WI38 (cell line): ENCODE measurements around the gene PCDHB6.
"Not testable (repeated sequence)": the region's sequence is repeated elsewhere in the genome, so short reads cannot be mapped to it uniquely, and the experiment has no call there.

Experiments used
- H3K4me3 ChIP-seq: 2 replicates; pipeline ENCODE4 v1.5.1; 2011; ENCODE audit warnings: low read depth, mild to moderate bottlenecking, control low read depth, low read length
- TF ChIP-seq, protein P1 (sequence below): IDR thresholded peaks from 2 replicates; pipeline ENCODE4 v1.5.1; 2012; ENCODE audit warnings: low read depth, mild to moderate bottlenecking, control low read depth, low read length

Gene PCDHB6

DNA sequence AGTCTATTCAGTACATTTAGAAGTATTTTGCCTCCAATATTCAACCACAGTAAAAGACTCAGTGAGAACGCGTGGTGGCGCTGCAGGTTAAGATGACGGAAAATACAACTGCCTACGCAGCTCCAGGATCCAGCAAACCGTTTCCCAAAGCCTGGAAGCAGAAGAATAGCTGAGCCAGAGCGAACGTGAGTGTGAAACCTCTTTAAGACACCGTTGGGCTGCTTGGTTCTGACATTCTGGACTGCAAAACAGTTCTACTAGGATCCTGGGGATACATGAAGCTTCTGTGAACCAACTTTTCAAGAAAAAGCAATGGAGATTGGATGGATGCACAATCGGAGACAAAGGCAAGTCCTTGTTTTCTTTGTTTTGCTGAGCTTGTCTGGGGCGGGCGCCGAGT is 32.4 kb downstream of the PCDHB6 start, which contains the start of gene PCDHB16:
Gene PCDHB16, plus strand, starts transcription at position 140 of the 400 bp plus-strand sequence. Its CDS starts 173 bp downstream, at position 313.
- H3K4me3 ChIP-seq, result peak within 1 kb of the TSS; percentile 52
- TF ChIP-seq, protein P1, sequence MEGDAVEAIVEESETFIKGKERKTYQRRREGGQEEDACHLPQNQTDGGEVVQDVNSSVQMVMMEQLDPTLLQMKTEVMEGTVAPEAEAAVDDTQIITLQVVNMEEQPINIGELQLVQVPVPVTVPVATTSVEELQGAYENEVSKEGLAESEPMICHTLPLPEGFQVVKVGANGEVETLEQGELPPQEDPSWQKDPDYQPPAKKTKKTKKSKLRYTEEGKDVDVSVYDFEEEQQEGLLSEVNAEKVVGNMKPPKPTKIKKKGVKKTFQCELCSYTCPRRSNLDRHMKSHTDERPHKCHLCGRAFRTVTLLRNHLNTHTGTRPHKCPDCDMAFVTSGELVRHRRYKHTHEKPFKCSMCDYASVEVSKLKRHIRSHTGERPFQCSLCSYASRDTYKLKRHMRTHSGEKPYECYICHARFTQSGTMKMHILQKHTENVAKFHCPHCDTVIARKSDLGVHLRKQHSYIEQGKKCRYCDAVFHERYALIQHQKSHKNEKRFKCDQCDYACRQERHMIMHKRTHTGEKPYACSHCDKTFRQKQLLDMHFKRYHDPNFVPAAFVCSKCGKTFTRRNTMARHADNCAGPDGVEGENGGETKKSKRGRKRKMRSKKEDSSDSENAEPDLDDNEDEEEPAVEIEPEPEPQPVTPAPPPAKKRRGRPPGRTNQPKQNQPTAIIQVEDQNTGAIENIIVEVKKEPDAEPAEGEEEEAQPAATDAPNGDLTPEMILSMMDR, result peak; percentile 31

DNA sequence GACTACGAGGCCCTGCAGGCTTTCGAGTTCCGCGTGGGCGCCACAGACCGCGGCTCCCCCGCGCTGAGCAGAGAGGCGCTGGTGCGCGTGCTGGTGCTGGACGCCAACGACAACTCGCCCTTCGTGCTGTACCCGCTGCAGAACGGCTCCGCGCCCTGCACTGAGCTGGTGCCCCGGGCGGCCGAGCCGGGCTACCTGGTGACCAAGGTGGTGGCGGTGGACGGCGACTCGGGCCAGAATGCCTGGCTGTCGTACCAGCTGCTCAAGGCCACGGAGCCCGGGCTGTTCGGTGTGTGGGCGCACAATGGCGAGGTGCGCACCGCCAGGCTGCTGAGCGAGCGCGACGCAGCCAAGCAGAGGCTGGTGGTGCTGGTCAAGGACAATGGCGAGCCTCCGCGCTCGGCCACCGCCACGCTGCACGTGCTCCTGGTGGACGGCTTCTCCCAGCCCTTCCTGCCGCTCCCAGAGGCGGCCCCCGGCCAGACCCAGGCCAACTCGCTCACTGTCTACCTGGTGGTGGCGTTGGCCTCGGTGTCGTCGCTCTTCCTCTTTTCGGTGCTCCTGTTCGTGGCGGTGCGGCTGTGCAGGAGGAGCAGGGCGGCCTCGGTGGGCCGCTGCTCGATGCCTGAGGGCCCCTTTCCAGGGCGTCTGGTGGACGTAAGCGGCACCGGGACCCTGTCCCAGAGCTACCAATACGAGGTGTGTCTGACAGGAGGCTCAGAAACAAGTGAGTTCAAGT is 34.4 kb downstream of the PCDHB6 start:
- H3K4me3 ChIP-seq, result not testable (repeated sequence)

DNA sequence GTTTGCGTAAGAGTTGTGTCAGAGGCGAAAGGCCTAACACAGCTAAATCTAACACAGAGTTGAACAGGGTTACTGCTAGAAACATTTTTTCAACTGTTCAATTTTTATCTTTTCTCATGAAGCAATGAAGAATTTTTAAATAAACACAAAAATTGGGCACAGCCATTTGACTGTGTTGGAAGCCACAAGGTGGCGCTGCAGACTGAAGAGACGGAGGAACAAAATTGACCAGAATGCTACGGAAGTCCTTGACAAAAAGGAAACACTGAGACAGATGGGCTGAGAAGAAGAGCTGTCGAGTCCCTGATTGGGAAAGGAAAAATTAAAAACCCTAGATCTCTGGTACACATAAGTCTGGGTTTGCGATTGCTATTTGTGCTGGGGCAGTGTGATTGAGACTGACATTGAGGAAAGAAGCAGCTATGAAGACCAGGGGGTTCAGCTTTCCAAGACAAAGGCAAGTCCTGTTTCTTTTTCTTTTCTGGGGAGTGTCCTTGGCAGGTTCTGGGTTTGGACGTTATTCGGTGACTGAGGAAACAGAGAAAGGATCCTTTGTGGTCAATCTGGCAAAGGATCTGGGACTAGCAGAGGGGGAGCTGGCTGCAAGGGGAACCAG is 37.1 kb downstream of the PCDHB6 start, which contains the start of gene PCDHB9:
Gene PCDHB9, plus strand, starts transcription at position 265 of the 616 bp plus-strand sequence. Its CDS starts 158 bp downstream, at position 423.
- peak within 1 kb of the TSS; percentile 51 for H3K4me3 ChIP-seq
- TF ChIP-seq, protein P1, result peak; percentile 58

DNA sequence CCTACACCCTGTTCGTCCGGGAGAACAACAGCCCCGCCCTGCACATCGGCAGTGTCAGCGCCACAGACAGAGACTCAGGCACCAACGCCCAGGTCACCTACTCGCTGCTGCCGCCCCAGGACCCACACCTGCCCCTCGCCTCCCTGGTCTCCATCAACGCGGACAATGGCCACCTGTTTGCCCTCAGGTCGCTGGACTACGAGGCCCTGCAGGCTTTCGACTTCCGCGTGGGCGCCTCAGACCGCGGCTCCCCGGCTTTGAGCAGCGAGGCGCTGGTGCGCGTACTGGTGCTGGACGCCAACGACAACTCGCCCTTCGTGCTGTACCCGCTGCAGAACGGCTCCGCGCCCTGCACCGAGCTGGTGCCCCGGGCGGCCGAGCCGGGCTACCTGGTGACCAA is 38.8 kb downstream of the PCDHB6 start:
- not testable (repeated sequence) for H3K4me3 ChIP-seq

DNA sequence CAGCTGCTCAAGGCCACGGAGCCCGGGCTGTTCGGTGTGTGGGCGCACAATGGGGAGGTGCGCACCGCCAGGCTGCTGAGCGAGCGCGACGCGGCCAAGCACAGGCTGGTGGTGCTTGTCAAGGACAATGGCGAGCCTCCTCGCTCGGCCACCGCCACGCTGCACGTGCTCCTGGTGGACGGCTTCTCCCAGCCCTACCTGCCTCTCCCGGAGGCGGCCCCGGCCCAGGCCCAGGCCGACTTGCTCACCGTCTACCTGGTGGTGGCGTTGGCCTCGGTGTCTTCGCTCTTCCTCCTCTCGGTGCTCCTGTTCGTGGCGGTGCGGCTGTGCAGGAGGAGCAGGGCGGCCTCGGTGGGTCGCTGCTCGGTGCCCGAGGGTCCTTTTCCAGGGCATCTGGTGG is 39.3 kb downstream of the PCDHB6 start:
- H3K4me3 ChIP-seq, result not testable (repeated sequence)

DNA sequence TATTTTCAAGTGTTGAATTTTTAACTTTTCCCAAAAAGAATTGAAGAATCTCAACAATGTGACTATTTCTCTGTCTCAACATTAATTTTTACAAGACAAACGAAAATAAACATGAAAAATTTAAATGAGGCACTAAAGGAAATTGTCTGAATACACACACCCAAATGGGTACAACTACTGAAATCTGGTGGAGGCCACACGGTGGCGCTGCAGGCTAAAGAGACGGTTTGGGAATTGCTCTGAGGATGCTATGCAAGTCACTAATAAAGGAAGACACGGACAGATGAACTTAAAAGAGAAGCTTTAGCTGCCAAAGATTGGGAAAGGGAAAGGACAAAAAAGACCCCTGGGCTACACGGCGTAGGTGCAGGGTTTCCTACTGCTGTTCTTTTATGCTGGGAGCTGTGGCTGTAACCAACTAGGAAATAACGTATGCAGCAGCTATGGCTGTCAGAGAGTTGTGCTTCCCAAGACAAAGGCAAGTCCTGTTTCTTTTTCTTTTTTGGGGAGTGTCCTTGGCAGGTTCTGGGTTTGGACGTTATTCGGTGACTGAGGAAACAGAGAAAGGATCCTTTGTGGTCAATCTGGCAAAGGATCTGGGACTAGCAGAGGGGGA is 42.4 kb downstream of the PCDHB6 start, which contains the start of gene PCDHB10:
Gene PCDHB10, plus strand, starts transcription at position 244 of the 616 bp plus-strand sequence. Its CDS starts 200 bp downstream, at position 444.
- peak within 1 kb of the TSS; percentile 10; the same call in 1 of the 2 replicates for H3K4me3 ChIP-seq
- TF ChIP-seq, protein P1, result peak; percentile 74

DNA sequence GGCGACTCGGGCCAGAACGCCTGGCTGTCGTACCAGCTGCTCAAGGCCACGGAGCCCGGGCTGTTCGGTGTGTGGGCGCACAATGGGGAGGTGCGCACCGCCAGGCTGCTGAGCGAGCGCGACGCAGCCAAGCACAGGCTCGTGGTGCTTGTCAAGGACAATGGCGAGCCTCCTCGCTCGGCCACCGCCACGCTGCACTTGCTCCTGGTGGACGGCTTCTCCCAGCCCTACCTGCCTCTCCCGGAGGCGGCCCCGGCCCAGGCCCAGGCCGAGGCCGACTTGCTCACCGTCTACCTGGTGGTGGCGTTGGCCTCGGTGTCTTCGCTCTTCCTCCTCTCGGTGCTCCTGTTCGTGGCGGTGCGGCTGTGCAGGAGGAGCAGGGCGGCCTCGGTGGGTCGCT is 44.5 kb downstream of the PCDHB6 start:
- H3K4me3 ChIP-seq, result not testable (repeated sequence)

DNA sequence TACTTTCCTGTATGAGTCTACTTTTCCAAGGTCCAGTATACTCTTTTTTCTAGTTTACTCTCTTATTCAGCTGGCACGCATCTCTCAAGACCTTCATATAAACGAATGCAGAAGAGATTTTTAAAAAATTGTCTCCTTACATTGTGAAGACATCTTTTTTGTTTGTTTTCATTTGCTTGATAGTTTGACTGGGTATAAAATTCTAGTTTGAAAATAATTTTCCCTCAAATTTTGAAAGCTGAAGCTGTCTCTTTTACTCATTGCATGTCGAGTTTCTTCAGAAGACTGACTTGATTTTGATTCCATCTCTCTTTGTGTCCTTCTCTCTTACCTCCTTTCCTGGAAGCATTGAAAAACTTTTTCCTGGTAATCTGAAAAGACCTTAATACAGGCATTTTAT is 46.5 kb downstream of the PCDHB6 start:
- H3K4me3 ChIP-seq, result no peak overlapping the region
- TF ChIP-seq, protein P1, result no peak
